HTR-8/SVneo (cell line): ENCODE data around the gene MED12L.
A peak's percentile ranks its signal among the peaks of the same experiment; 100 is the strongest.
"Not testable (repeated sequence)": the region's sequence is repeated elsewhere in the genome, so short reads cannot be mapped to it uniquely, and the experiment has no call there.

Source experiments
- DNase-seq: peaks from one replicate; pipeline ENCODE4 v3.0.0; 2011; ENCODE audit warnings: low spot score, mixed read lengths; ENCODE audit not compliant: insufficient read length
- FAIRE-seq: peaks from 2 replicates; lab custom pipeline; 2011; peaks lifted over from hg19 to GRCh38; lab: Jason Lieb, UNC

The MED12L gene

GRCh38 chr3:151227266-151227806, 141.9 kb downstream of the MED12L start:
- DNase-seq (no peak), FAIRE-seq (peak; percentile 4)

GRCh38 chr3:151227807-151228665, 142.6 kb downstream of the MED12L start:
- peak; percentile 73 for DNase-seq
- no peak for FAIRE-seq

- no peak for DNase-seq
- peak; percentile 74 for FAIRE-seq
Measured at GRCh38 chr3:151228666-151229040, 143.2 kb downstream of the MED12L start.

GRCh38 chr3:151230646-151231045, 145.2 kb downstream of the MED12L start:
- FAIRE-seq (no peak), DNase-seq (no peak)

GRCh38 chr3:151232403-151232802, 146.9 kb downstream of the MED12L start:
- DNase-seq, FAIRE-seq: not testable (repeated sequence)

- DNase-seq: no peak
- no peak for FAIRE-seq
Measured at GRCh38 chr3:151232991-151233390, 147.5 kb downstream of the MED12L start.

GRCh38 chr3:151234825-151235224, 149.4 kb downstream of the MED12L start:
- FAIRE-seq: no peak
- no peak for DNase-seq

GRCh38 chr3:151236316-151236715, 150.9 kb downstream of the MED12L start:
- DNase-seq (no peak), FAIRE-seq (no peak)

GRCh38 chr3:151236736-151237135, 151.3 kb downstream of the MED12L start:
- DNase-seq: no peak
- FAIRE-seq: no peak

GRCh38 chr3:151242006-151242405, 156.5 kb downstream of the MED12L start:
- FAIRE-seq, DNase-seq: not testable (repeated sequence)

GRCh38 chr3:151248772-151249337, 163.4 kb downstream of the MED12L start:
- DNase-seq: no peak
- FAIRE-seq: no peak

GRCh38 chr3:151256749-151257148, 171.3 kb downstream of the MED12L start:
- FAIRE-seq (no peak), DNase-seq (no peak)

GRCh38 chr3:151259664-151260063, 174.2 kb downstream of the MED12L start:
- no peak for DNase-seq
- FAIRE-seq: no peak

GRCh38 chr3:151262871-151263525, 177.5 kb downstream of the MED12L start:
- FAIRE-seq (no peak), DNase-seq (no peak)

GRCh38 chr3:151264605-151265004, 179.1 kb downstream of the MED12L start:
- DNase-seq (no peak), FAIRE-seq (no peak)

GRCh38 chr3:151265166-151265565, 179.7 kb downstream of the MED12L start:
- DNase-seq (no peak), FAIRE-seq (no peak)

- FAIRE-seq (no peak), DNase-seq (no peak)
Measured at GRCh38 chr3:151265866-151266265, 180.4 kb downstream of the MED12L start.

- FAIRE-seq (no peak), DNase-seq (no peak)
Measured at GRCh38 chr3:151267066-151267465, 181.6 kb downstream of the MED12L start.

- DNase-seq: no peak
- FAIRE-seq: no peak
Measured at GRCh38 chr3:151268267-151269235, 183.1 kb downstream of the MED12L start.

GRCh38 chr3:151269631-151270030, 184.2 kb downstream of the MED12L start:
- no peak for FAIRE-seq

More at GRCh38 chr3:151269631-151270030, 184.2 kb downstream of the MED12L start:
- no peak for DNase-seq
